Osteoblast (primary cell): ENCODE results near the gene FBP1. TPM values are rescaled to one million over a fixed set of nuclear protein-coding genes. Genes with fewer than 3 reads are reported as not detected.

Experiments
- DNase-seq: peaks from one replicate; pipeline ENCODE4 v3.0.0; 2011; ENCODE audit warnings: low spot score, mixed read lengths; ENCODE audit not compliant: insufficient read length; ENCODE audit errors: missing footprints
- H2AFZ ChIP-seq: 2 replicates; pipeline ENCODE4 v1.6.0; 2011; ENCODE audit warnings: mild to moderate bottlenecking, low read length
- H3K27ac ChIP-seq: 2 replicates; pipeline ENCODE4 v1.5.1; 2011; ENCODE audit warnings: mild to moderate bottlenecking, low read depth, low read length, moderate library complexity
- H3K27me3 ChIP-seq: 2 replicates; pipeline ENCODE4 v1.6.0; 2012; ENCODE audit warnings: mild to moderate bottlenecking, control low read depth, inconsistent platforms, low read length, moderate library complexity; ENCODE audit not compliant: insufficient read depth
- H3K36me3 ChIP-seq: 2 replicates; pipeline ENCODE4 v1.5.1; 2011; ENCODE audit warnings: mild to moderate bottlenecking, low read length, control low read depth, moderate library complexity; ENCODE audit not compliant: insufficient read depth
- H3K4me1 ChIP-seq: 2 replicates; pipeline ENCODE4 v1.5.1; 2011; ENCODE audit warnings: mild to moderate bottlenecking, low read length, control low read depth, moderate library complexity; ENCODE audit not compliant: insufficient read depth
- H3K4me2 ChIP-seq: 2 replicates; pipeline ENCODE4 v1.6.0; 2011; ENCODE audit warnings: mild to moderate bottlenecking, low read length; ENCODE audit not compliant: insufficient read depth
- H3K4me3 ChIP-seq: fragments of 200-600 bp; sonication (generic); 3 replicates; pipeline ENCODE4 v1.5.1; 2012; ENCODE audit warnings: mild to moderate bottlenecking, low read length, inconsistent platforms; ENCODE audit not compliant: insufficient read depth
- H3K79me2 ChIP-seq: 2 replicates; pipeline ENCODE4 v1.6.0; 2012; ENCODE audit warnings: mild to moderate bottlenecking, low read length, control low read depth, inconsistent platforms; ENCODE audit not compliant: insufficient read depth
- H3K9me3 ChIP-seq: 2 replicates; pipeline ENCODE4 v1.5.1; 2011; ENCODE audit warnings: low read depth, low read length, control low read depth
- H4K20me1 ChIP-seq: 2 replicates; pipeline ENCODE4 v1.6.0; 2012; ENCODE audit warnings: mild to moderate bottlenecking, low read length, control low read depth; ENCODE audit not compliant: insufficient read depth
- CTCF ChIP-seq: IDR thresholded peaks from 2 replicates; pipeline ENCODE4 v1.5.1; 2011; ENCODE audit warnings: mild to moderate bottlenecking, low read depth, low read length, moderate library complexity; ENCODE audit errors: extremely low read depth
- total RNA-seq: library from RNA; depleted of rRNA; stranded (reverse); fragments of >200 nt; gene quantifications from 2 replicates; pipeline ENCODE4 v1.2.3, GENCODE V29; 2012

The FBP1 gene
- total RNA-seq, 1 donor: 0.72 TPM

DNA sequence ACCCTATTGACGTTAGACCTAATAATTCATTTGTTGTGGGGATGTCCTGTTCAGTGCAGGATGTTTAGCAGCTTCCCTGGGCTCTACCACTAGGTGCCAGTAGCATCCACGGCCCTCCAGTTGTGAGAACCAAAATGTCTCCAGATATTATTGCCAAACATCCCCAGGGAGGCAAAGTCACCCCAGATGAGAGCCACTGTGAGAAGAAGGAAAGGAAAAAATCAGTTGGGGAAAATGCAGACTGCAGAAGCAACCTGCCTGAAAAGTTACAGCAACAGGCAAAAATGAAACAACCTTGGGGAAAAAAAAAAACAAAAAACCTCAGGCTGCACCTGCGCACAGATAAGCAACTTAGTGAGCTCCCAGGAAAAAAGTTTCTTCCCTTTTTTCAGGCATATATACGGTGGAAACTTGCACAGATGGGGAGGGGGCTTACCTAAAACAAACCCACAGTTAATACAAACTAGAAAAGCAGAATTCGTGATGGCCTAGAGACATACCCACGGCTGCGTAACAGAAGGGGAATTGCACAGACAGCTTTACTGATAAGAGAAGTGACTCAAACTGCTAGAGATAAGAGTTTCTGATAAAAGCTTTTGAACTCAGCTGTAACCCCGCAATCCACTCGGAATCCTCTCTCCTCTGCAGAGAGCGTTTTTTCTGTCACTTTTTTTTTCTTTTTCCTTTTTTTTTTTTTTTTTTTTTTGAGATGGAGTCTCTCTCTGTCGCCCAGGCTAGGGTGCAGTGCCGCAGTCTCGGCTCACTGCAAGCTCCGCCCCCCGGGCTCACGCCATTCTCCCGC lies 29.8 kb upstream of the FBP1 start:
- Histone ChIP-seq H3K36me3 (no peaks in the 10 kb centered on the region), H3K27ac (peak overlapping the region; percentile 2), H4K20me1 (no peaks in the 10 kb centered on the region), H3K27me3 (peaks cover 5% of the 10 kb centered on the region), H3K9me3 (no peaks in the 10 kb centered on the region), H2AFZ (no peak overlapping the region), H3K4me2 (peak overlapping the region; percentile 38), H3K4me3 (peak overlapping the region; percentile 2), H3K79me2 (no peaks in the 10 kb centered on the region), H3K4me1 (peaks cover 22% of the 10 kb centered on the region)
- peak; percentile 98 for TF ChIP-seq CTCF
- peak; percentile 76 for DNase-seq

DNA sequence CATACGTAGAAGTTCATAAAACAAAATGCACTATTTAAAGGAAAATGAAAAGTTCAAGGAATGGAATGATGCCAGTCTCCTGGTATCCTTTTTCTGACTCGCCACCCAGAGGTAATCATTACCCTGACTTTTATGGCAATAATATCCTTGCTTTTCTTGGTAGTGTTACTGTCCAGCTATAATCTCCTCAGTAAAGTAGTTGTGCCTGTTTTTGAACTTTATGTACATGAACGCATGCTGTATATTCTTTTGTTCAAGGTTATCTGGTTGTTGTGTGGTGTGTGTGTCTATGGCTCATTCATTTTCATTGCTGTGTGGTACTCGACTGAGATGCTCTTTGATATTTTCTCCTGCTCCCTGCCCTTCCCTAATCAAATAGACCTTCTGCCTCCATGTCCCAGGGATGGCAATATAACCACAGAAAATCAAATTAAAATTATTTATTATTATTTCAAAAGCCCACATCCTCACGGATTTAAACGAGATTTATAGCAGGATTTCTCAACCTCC lies 29.2 kb upstream of the FBP1 start:
- no peaks in the 10 kb centered on the region for H3K79me2 ChIP-seq
- no peaks in the 10 kb centered on the region for H3K9me3 ChIP-seq
- H2AFZ ChIP-seq: no peak overlapping the region
- DNase-seq: no peak
- no peaks in the 10 kb centered on the region for H4K20me1 ChIP-seq
- H3K4me1 ChIP-seq: peaks cover 17% of the 10 kb centered on the region
- no peak overlapping the region for H3K4me2 ChIP-seq
- no peaks in the 10 kb centered on the region for H3K36me3 ChIP-seq
- no peak for TF ChIP-seq CTCF
- H3K27me3 ChIP-seq: peaks cover 5% of the 10 kb centered on the region
- no peak overlapping the region for H3K27ac ChIP-seq
- no peak overlapping the region for H3K4me3 ChIP-seq

GRCh38 chr9:94666364-94667099 lies 27.2 kb upstream of the FBP1 start:
- peaks cover 9% of the 10 kb centered on the region for H3K27me3 ChIP-seq
- no peak for TF ChIP-seq CTCF
- H3K27ac ChIP-seq: no peak overlapping the region
- DNase-seq: no peak
- no peaks in the 10 kb centered on the region for H3K9me3 ChIP-seq
- peaks cover 6% of the 10 kb centered on the region for H3K4me1 ChIP-seq
- no peak overlapping the region for H2AFZ ChIP-seq
- H3K4me3 ChIP-seq: no peak overlapping the region
- H3K36me3 ChIP-seq: no peaks in the 10 kb centered on the region
- H3K4me2 ChIP-seq: no peak overlapping the region
- no peaks in the 10 kb centered on the region for H4K20me1 ChIP-seq
- H3K79me2 ChIP-seq: no peaks in the 10 kb centered on the region

DNA sequence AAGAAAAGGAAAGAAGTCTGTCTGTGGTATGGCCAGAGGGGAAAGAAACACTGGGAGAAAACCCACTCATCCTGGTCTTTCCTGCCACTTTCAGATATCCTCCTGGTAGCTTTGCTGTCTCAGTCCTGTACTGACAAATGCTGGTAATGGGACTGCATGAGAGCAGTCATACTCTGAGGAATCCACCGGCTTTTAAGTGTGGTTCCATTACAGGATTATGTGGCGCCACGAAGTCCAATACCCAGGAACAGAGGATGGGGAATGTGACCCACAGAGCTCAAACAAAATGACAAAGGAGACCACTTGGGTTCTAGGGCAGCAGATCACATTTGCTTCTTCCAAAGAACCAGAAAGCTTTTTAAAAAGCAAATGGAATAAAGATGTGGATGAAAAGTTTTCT lies 26.3 kb upstream of the FBP1 start:
- Histone ChIP-seq H3K4me2 (no peak overlapping the region), H3K4me1 (peaks cover 6% of the 10 kb centered on the region), H3K9me3 (no peaks in the 10 kb centered on the region), H3K27ac (no peak overlapping the region), H3K4me3 (no peak overlapping the region), H3K27me3 (peaks cover 9% of the 10 kb centered on the region), H3K36me3 (no peaks in the 10 kb centered on the region), H2AFZ (no peak overlapping the region), H4K20me1 (no peaks in the 10 kb centered on the region), H3K79me2 (no peaks in the 10 kb centered on the region)
- TF ChIP-seq CTCF: no peak
- no peak for DNase-seq
